Activated naive CD8-positive, alpha-beta T cell treated with anti-CD3 and anti-CD28 coated beads, Interleukin-2, amount 10 ng/mL, durations not matched to agents 7 days and 5 days (primary cell): ENCODE results near the gene THAP2. TPM values are rescaled to one million over a fixed set of nuclear protein-coding genes. Genes with fewer than 3 reads are reported as not detected.
"Not testable (repeated sequence)": the region's sequence is repeated elsewhere in the genome, so short reads cannot be mapped to it uniquely, and the experiment has no call there.

Experiments used
- ATAC-seq: fragments of 150-1000 bp; cut with Tn5 transposase; one replicate; pipeline ENCODE4 v1.10.0; 2021; ENCODE audit warnings: low read depth, moderate library complexity
- POLR2A ChIA-PET: fragments of 350-600 bp; sonication (Branson Sonifier 250); formaldehyde crosslinking; loops from one replicate; lab custom pipeline; 2021; ENCODE audit warnings: antibody characterized with exemption; lab: Charles Lee
- DNase-seq: peaks from one replicate; pipeline ENCODE4 v3.0.0; 2021
- H3K27ac Mint-ChIP-seq: one replicate; pipeline ENCODE4 v1.8.0; 2022; ENCODE audit warnings: mild to moderate bottlenecking, mixed read lengths
- H3K27me3 Mint-ChIP-seq: one replicate; pipeline ENCODE4 v1.8.0; 2022; ENCODE audit warnings: mild to moderate bottlenecking, moderate library complexity, mixed read lengths
- H3K36me3 Mint-ChIP-seq: one replicate; pipeline ENCODE4 v1.8.0; 2021; ENCODE audit warnings: mild to moderate bottlenecking, mixed read lengths
- H3K4me1 Mint-ChIP-seq: one replicate; pipeline ENCODE4 v1.8.0; 2021; ENCODE audit warnings: mixed read lengths
- H3K4me3 Mint-ChIP-seq: one replicate; pipeline ENCODE4 v1.8.0; 2022; ENCODE audit warnings: mild to moderate bottlenecking, moderate library complexity, mixed read lengths
- H3K9me3 Mint-ChIP-seq: one replicate; pipeline ENCODE4 v1.8.0; 2021; ENCODE audit warnings: mixed read lengths
- total RNA-seq, 2 experiments: library from RNA; stranded (reverse); gene quantifications; one replicate each; pipeline ENCODE4 v1.2.3, GENCODE V29; 2021

Gene THAP2
- total RNA-seq, 2 experiments from 2014 or later: 5.7 to 8.4 TPM

DNA sequence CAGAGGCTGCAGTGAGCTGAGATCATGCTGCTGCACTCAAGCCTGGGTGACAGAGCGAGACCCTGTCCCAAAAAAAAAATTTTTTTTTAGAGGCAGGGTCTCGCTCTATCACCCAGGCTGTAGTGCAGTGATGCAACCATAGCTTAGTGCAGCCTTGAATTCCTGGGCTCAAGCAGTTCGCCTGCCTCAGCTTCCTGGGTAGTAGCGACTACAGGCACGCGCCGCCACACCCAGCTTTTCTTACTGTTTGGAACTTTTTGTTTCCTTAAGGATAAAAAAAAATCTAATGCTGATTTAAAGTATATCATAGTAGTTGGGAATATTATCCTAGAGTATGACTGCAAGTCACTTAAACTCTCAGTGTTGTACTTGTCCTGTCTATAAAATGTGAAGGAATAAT is 29.0 kb downstream of the THAP2 start:
- H3K4me3 Mint-ChIP-seq: no peak overlapping the region
- H3K27me3 Mint-ChIP-seq: no peaks in the 10 kb centered on the region
- ATAC-seq: no peak
- H3K9me3 Mint-ChIP-seq: no peaks in the 10 kb centered on the region
- no peak overlapping the region for H3K27ac Mint-ChIP-seq
- POLR2A ChIA-PET: interaction anchor here (0.8 kb wide), 1 partner anchor 30 kb away, joined by 5 read pairs; the partner anchor contains the start of gene ZFC3H1
- DNase-seq: no peak
- H3K36me3 Mint-ChIP-seq: peaks cover 22% of the 10 kb centered on the region
- H3K4me1 Mint-ChIP-seq: peaks cover 15% of the 10 kb centered on the region

GRCh38 chr12:71693651-71694050 is 29.6 kb downstream of the THAP2 start:
- DNase-seq, H3K9me3 Mint-ChIP-seq, ATAC-seq, H3K4me3 Mint-ChIP-seq, H3K27me3 Mint-ChIP-seq, H3K27ac Mint-ChIP-seq, POLR2A ChIA-PET: not testable (repeated sequence)
- Mint-ChIP-seq H3K4me1 (peaks cover 11% of the 10 kb centered on the region), H3K36me3 (peaks cover 24% of the 10 kb centered on the region)

DNA sequence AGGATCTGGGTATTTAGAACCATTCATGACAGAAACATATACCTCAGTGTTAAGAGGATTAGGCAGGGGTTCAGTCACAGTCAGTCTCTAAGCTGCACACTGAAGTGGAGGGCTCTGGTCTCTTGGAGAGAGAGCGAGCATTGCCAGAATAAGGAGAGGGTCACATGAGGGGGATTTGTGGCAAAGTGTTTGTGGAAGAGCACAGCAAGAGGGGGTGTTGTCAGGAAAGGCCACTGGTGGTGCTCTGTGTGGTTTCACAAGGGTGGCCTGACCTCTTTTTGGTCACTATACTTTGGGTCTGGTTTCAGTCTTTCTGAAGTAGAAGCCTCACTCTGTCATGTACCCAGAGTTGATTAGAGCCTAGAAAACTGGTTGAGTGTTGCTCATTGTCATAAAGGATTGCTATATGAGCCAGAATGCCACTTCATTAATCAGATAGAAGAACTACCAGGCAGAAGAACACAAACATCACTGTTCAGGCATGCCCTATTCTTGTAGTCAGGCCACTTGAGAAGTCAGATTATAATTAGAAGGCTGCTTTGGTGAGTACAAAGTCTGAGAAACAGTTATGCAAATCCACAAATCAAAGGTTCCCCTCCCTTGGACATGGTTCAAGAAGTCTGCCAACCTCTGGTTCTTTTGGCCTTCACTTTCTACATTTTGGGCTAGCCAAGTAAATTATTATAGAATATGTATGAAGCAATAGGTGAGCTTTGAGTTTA is 30.2 kb downstream of the THAP2 start:
- Mint-ChIP-seq H3K4me3 (no peak overlapping the region), H3K4me1 (peaks cover 11% of the 10 kb centered on the region), H3K27ac (no peak overlapping the region), H3K36me3 (peaks cover 30% of the 10 kb centered on the region), H3K9me3 (no peaks in the 10 kb centered on the region), H3K27me3 (no peaks in the 10 kb centered on the region)
- POLR2A ChIA-PET: no interaction called here
- ATAC-seq (no peak), DNase-seq (no peak)

DNA sequence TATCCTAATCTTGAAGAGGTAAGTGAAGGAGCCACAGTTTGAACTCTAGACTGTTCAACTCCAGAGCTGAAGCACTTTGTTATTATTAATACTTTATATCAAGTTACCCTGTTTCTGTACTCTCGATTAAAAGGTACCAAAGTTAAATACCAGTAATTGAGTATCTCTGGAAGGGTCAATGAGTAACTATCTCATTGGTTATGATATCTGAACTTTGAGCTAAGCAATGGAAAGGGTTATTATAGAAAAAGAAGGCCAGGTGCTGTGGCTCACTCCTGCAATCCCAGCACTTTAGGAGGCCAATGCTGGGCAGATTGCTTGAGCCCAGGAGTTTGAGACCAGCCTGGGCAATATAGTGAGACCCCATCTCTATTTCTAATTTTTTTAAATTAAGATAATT is 31.7 kb downstream of the THAP2 start:
- Mint-ChIP-seq H3K9me3 (no peaks in the 10 kb centered on the region), H3K27me3 (no peaks in the 10 kb centered on the region), H3K27ac (no peak overlapping the region), H3K36me3 (peaks cover 37% of the 10 kb centered on the region), H3K4me3 (no peak overlapping the region), H3K4me1 (peaks cover 8% of the 10 kb centered on the region)
- POLR2A ChIA-PET: no interaction called here
- no peak for ATAC-seq
- DNase-seq: no peak

DNA sequence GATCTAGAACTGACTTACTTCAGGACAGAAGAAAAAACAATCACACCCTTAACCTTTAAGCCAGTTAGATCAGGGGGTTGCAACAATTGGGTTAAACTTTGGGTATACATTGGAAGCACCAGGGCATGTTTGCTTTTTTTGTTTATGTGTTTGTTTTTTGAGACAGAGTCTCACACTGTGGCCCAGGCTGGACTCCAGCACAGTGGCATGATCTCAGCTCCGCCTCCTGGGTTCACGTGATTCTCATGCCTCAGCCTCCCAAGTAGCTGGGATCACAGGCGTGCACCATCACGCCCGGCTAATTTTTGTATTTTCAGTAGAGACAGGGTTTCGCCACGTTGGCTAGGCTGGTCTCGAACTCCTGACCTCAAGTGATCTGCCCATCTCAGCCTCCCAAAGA is 38.1 kb downstream of the THAP2 start:
- H3K27me3 Mint-ChIP-seq, H3K4me1 Mint-ChIP-seq, DNase-seq, H3K4me3 Mint-ChIP-seq, ATAC-seq, POLR2A ChIA-PET, H3K9me3 Mint-ChIP-seq, H3K27ac Mint-ChIP-seq: not testable (repeated sequence)
- peaks cover 23% of the 10 kb centered on the region for H3K36me3 Mint-ChIP-seq

GRCh38 chr12:71702590-71702989 is 38.5 kb downstream of the THAP2 start:
- no peaks in the 10 kb centered on the region for H3K9me3 Mint-ChIP-seq
- POLR2A ChIA-PET: no interaction called here
- H3K4me1 Mint-ChIP-seq: peaks cover 1% of the 10 kb centered on the region
- peaks cover 26% of the 10 kb centered on the region for H3K36me3 Mint-ChIP-seq
- H3K4me3 Mint-ChIP-seq: no peak overlapping the region
- no peak overlapping the region for H3K27ac Mint-ChIP-seq
- ATAC-seq (no peak), DNase-seq (no peak)
- no peaks in the 10 kb centered on the region for H3K27me3 Mint-ChIP-seq

DNA sequence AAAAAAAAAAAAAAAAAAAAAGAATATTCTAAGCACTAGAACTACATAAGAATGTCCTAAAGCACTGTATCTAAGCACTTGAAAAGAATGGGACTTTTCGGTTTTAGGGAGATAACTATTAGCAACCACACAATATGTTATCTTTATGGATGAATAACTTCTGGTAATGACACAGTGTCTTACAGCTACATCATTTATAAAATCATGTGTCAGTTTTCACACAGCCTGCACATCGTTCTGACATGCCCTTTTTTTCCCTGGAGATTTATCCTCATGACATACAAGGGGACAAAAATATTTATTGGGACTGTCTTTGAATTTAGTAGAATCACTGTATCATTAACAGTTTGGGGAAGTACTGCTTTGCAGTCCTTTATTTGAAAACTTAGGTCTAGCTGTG is 39.1 kb downstream of the THAP2 start:
- Mint-ChIP-seq H3K27me3 (no peaks in the 10 kb centered on the region), H3K9me3 (no peaks in the 10 kb centered on the region), H3K4me1 (peaks cover 5% of the 10 kb centered on the region), H3K27ac (no peak overlapping the region), H3K4me3 (no peak overlapping the region), H3K36me3 (peaks cover 24% of the 10 kb centered on the region)
- POLR2A ChIA-PET: no interaction called here
- DNase-seq (no peak), ATAC-seq (no peak)

GRCh38 chr12:71704920-71705319 is 40.8 kb downstream of the THAP2 start:
- POLR2A ChIA-PET: no interaction called here
- no peak for ATAC-seq
- Mint-ChIP-seq H3K9me3 (no peaks in the 10 kb centered on the region), H3K27me3 (no peaks in the 10 kb centered on the region), H3K27ac (no peak overlapping the region), H3K36me3 (peaks cover 19% of the 10 kb centered on the region), H3K4me3 (no peak overlapping the region), H3K4me1 (peaks cover 6% of the 10 kb centered on the region)
- DNase-seq: no peak

DNA sequence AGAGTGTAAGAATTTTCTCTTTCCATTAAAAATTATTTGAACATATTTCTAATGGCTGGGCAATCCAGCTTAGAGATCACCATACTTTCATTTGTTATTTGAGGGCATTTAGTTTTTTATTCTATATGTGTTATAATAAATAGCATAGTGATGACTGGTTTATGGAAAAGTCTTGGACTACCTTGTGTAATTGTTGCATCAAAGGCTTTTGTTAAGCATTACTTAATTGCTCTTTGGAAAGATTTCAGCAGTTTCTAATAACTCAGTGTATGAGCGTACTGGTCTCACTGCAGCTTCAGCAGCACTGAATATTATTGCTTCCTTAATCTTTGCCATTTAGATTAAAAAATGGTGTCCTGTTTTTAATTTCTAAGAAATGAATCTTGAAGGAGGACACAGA is 44.6 kb downstream of the THAP2 start:
- no peak for DNase-seq
- Mint-ChIP-seq H3K4me3 (no peak overlapping the region), H3K27ac (no peak overlapping the region), H3K4me1 (peaks cover 6% of the 10 kb centered on the region), H3K36me3 (peaks cover 14% of the 10 kb centered on the region), H3K9me3 (peaks cover 11% of the 10 kb centered on the region), H3K27me3 (peaks cover 3% of the 10 kb centered on the region)
- POLR2A ChIA-PET: interaction anchor here (0.8 kb wide), 1 partner anchor 22 kb away, joined by 3 read pairs; the partner anchor contains the start of gene TMEM19
- no peak for ATAC-seq

DNA sequence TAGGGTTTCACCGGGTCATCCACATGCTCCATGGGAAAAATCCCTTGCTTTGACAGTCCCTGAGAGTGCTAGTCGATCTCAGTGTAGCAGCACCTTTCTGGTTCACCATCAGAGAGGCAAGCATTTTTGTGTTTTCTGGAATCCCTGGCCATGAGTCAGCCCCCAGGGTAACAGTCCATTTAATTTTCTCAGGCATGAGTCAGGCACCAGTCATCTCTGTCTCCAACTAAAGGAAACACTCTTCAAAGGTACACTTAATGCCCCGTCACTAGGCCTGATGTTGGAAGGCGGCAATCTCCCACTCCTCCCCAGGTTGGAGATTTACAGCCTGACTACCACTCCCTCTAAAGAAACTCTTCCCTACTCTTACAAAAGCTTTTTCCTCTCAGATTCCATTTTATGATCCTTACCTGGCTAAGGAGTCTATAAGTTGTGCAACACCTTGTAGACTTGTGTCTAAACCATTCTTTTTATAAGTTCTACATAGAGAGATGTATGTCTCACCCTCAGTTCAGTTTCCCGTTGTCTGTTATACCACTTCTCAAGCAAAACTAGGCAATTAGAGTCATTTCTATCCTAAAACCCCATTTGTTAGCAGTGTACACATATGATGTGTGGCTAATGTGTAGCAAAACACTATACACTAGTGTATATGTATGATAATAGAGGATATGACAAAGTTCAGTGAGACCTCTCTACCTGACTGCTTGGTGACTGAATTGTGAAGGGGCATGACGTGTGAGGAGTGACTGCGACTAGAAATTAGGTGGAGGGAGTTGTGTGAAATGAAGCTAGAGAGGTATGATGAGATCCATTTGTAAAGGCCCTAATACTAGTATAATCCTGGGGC is 46.4 kb downstream of the THAP2 start:
- peaks cover 6% of the 10 kb centered on the region for H3K4me1 Mint-ChIP-seq
- ATAC-seq (no peak), DNase-seq (no peak)
- H3K27ac Mint-ChIP-seq: no peak overlapping the region
- H3K27me3 Mint-ChIP-seq: peaks cover 10% of the 10 kb centered on the region
- peaks cover 14% of the 10 kb centered on the region for H3K36me3 Mint-ChIP-seq
- POLR2A ChIA-PET: no interaction called here
- no peak overlapping the region for H3K4me3 Mint-ChIP-seq
- H3K9me3 Mint-ChIP-seq: peaks cover 14% of the 10 kb centered on the region

DNA sequence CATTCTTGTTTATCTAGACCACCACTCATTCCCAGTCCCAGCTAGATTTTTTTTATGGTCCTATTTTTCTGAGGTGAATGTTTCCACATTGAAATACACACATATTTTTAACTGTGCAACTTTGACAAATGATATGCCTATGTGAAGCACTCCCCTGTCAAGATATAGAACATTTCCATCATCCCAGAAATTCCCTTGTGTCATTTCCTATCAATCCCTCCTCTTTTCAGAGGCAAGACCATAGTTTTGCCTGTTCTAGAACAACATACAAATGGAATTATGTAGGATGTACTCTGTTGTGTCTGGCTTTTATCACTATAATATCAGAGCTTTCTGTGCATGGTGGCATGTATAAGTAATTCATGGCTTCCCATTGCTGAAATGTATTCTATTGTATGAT is 54.5 kb downstream of the THAP2 start:
- Mint-ChIP-seq H3K9me3 (peaks cover 7% of the 10 kb centered on the region), H3K27ac (no peak overlapping the region), H3K4me3 (no peak overlapping the region), H3K4me1 (no peaks in the 10 kb centered on the region), H3K36me3 (no peaks in the 10 kb centered on the region), H3K27me3 (peaks cover 10% of the 10 kb centered on the region)
- ATAC-seq: no peak
- DNase-seq: no peak
- POLR2A ChIA-PET: no interaction called here

GRCh38 chr12:71719647-71720370 is 55.7 kb downstream of the THAP2 start:
- no peak overlapping the region for H3K4me3 Mint-ChIP-seq
- no peaks in the 10 kb centered on the region for H3K4me1 Mint-ChIP-seq
- DNase-seq (no peak), ATAC-seq (no peak)
- H3K36me3 Mint-ChIP-seq: no peaks in the 10 kb centered on the region
- peaks cover 4% of the 10 kb centered on the region for H3K27me3 Mint-ChIP-seq
- POLR2A ChIA-PET: no interaction called here
- peaks cover 7% of the 10 kb centered on the region for H3K9me3 Mint-ChIP-seq
- no peak overlapping the region for H3K27ac Mint-ChIP-seq

GRCh38 chr12:71721783-71722505 is 57.8 kb downstream of the THAP2 start:
- ATAC-seq (no peak), DNase-seq (no peak)
- Mint-ChIP-seq H3K4me3 (no peak overlapping the region), H3K27me3 (peaks cover 4% of the 10 kb centered on the region), H3K27ac (no peak overlapping the region), H3K4me1 (no peaks in the 10 kb centered on the region), H3K36me3 (no peaks in the 10 kb centered on the region), H3K9me3 (no peaks in the 10 kb centered on the region)
- POLR2A ChIA-PET: no interaction called here
